ENCODE results near the gene PWWP2B.
A peak's percentile ranks its signal among the peaks of the same experiment; 100 is the strongest.
"Not testable (repeated sequence)": the region's sequence is repeated elsewhere in the genome, so short reads cannot be mapped to it uniquely, and the experiment has no call there.

PWWP2B gene

DNA sequence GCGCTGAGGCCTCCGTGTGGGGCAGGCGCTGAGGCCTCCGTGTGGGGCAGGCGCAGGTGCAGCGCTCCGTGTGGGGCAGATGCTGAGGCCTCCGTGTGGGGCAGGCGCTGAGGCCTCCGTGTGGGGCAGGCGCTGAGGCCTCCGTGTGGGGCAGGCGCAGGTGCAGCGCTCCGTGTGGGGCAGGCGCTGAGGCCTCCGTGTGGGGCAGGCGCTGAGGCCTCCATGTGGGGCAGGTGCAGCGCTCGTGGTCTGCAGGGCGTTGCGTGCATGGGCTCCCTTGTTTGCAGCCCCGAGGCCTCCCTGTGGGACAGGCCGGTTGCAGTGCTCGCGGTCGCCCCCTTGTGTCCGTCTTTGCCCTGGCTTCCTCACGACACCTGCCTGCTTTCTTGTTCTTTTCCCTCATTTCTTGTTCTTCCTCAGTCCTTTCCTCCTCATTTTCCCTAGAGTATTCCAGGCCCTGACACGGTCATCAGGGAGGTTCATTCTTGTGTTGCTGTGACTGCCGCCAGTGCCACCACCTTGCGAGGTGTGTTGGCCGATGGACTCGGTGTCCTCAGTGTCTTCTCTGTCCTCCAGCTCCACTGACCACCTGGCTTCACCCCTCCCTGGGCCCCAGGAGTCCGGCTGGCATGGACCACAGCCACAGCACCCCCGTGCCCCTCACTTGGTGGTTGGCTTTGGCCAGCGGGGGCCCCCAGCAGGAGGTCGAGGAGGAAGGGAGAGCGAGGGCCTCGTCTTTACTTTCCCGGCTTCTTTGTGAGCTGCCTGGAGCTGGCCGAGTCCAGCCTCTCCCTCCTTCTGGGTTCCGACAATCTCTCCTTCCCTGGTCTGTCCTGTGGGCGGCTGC, 44.3 kb upstream of the PWWP2B start:
- H3K9me3 ChIP-seq (ENCODE audit: control insufficient read depth, insufficient read depth, low read length); H3F3A ChIP-seq (ENCODE audit: control insufficient read depth, insufficient read depth); H3K4me2 ChIP-seq (ENCODE audit: low read length); H3K79me2 ChIP-seq (ENCODE audit: control insufficient read depth, low read length); H3K27me3 ChIP-seq (ENCODE audit: control insufficient read depth, low read length); H3K36me3 ChIP-seq (ENCODE audit: control insufficient read depth, low read length); H3K4me3 ChIP-seq (ENCODE audit: low read length); H3K9me2 ChIP-seq (replicated peaks; ENCODE audit: control insufficient read depth, low read length); H3K27ac ChIP-seq (ENCODE audit: low read depth, low read length); H3K4me1 ChIP-seq (ENCODE audit: control insufficient read depth, low read length); H4K20me1 ChIP-seq (ENCODE audit: control insufficient read depth, insufficient read depth, low read depth, low read length): not testable (repeated sequence)
- TF ChIP-seq, protein P1, sequence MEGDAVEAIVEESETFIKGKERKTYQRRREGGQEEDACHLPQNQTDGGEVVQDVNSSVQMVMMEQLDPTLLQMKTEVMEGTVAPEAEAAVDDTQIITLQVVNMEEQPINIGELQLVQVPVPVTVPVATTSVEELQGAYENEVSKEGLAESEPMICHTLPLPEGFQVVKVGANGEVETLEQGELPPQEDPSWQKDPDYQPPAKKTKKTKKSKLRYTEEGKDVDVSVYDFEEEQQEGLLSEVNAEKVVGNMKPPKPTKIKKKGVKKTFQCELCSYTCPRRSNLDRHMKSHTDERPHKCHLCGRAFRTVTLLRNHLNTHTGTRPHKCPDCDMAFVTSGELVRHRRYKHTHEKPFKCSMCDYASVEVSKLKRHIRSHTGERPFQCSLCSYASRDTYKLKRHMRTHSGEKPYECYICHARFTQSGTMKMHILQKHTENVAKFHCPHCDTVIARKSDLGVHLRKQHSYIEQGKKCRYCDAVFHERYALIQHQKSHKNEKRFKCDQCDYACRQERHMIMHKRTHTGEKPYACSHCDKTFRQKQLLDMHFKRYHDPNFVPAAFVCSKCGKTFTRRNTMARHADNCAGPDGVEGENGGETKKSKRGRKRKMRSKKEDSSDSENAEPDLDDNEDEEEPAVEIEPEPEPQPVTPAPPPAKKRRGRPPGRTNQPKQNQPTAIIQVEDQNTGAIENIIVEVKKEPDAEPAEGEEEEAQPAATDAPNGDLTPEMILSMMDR (IDR thresholded peaks at IDR 0.05; ENCODE audit: low read depth, low read length, poor library complexity, severe bottlenecking) = peak; percentile 72

DNA sequence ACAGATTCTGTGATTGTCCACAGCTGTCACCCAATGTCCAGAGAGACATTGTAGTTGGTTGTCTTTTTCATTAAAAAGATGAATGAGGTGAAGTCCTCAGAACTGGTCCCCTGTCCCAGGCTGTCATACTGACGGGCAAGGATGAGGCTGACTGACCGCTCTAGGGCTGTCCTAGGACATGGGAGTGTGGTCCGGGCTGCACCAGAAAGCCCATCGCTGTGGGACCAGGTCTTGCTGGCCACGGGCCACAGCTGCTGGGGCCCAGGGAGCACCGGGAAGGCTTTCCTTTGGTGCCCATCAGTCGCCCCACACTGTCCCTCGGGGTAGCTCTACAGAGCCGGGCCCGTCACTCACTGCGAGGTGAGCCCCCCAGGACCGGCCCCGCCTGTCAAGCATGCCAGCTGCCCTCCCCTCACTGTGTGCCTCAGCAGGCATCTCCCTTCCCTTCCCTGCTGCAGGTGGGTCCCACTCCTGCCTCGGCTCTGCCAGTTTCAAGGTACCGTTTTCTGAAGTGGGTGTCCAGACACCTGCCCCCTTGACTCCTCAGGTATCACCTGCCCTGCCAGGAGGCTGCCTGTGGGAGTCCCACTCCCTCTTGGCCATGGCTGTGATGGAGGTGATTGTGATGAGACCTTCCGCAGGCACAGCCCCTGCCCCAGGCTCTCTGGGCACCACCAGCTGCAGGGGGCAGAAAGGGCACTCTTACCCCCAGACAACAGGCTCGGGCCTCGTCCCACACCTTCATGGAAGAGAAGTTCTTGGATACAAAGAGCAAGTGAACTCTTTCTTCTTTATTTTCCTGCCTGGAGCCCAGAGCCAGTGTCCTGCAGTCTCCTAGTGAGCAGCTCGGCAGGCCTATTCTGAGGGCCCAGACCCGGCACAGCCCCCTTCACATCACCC, 43.3 kb upstream of the PWWP2B start:
- no peak overlapping the region for H3K4me3 ChIP-seq (ENCODE audit: low read length)
- no peaks in the 10 kb centered on the region for H3K79me2 ChIP-seq (ENCODE audit: control insufficient read depth, low read length)
- no peaks in the 10 kb centered on the region for H4K20me1 ChIP-seq (ENCODE audit: control insufficient read depth, insufficient read depth, low read depth, low read length)
- no peak overlapping the region for H3K27ac ChIP-seq (ENCODE audit: low read depth, low read length)
- H3K9me3 ChIP-seq (ENCODE audit: control insufficient read depth, insufficient read depth, low read length) = no peaks in the 10 kb centered on the region
- H3K27me3 ChIP-seq (ENCODE audit: control insufficient read depth, low read length) = no peaks in the 10 kb centered on the region
- TF ChIP-seq EZH2phosphoT487 (IDR thresholded peaks at IDR 0.05; ENCODE audit: borderline replicate concordance, low read length) = no peak
- no peaks in the 10 kb centered on the region for H3K36me3 ChIP-seq (ENCODE audit: control insufficient read depth, low read length)
- no peaks in the 10 kb centered on the region for H3K9me2 ChIP-seq (replicated peaks; ENCODE audit: control insufficient read depth, low read length)
- H3F3A ChIP-seq (ENCODE audit: control insufficient read depth, insufficient read depth) = no peaks in the 10 kb centered on the region
- no peaks in the 10 kb centered on the region for H3K4me1 ChIP-seq (ENCODE audit: control insufficient read depth, low read length)
- no peak overlapping the region for H3K4me2 ChIP-seq (ENCODE audit: low read length)

DNA sequence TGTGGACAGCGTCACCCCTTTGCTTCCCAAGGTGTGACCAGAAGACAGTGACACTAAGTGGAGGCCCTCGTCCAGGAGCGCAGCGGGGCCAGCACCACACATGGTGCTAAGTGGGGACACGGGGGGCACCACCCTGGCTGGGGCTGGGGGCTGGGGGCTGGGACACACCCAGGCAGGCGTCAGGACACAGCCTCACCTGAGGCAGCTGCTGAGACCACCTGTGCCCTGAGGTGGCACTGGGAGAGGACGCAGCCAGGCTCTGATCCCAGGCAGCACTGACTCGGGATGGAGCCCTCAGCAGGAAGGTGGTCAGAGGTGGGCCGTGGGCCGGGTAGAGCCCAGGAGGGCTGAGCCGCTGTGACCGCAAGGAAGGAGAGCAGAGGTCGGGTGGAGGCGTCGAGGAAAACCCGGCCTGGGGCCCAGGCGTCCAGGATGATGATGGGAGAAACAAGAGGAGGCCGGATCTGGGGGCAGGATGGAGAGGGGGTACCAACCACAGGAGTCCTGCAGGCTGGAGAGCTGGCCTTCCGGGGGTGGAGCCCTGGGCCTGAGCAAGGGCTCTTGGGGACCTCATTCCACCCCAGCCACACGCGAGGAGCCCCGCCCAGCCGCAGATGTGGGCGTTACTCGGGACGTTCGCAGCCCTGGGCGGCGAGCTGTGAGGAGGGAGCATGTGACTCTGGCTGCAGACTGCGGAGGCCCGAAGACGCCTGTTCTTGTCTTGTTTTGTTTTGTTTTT, 42.5 kb upstream of the PWWP2B start:
- no peak for TF ChIP-seq EZH2phosphoT487 (IDR thresholded peaks at IDR 0.05; ENCODE audit: borderline replicate concordance, low read length)
- TF ChIP-seq, protein P1 (IDR thresholded peaks at IDR 0.05; ENCODE audit: low read depth, low read length, poor library complexity, severe bottlenecking) = no peak
- Histone ChIP-seq H4K20me1 (ENCODE audit: control insufficient read depth, insufficient read depth, low read depth, low read length) (no peaks in the 10 kb centered on the region), H3K27me3 (ENCODE audit: control insufficient read depth, low read length) (no peaks in the 10 kb centered on the region), H3K79me2 (ENCODE audit: control insufficient read depth, low read length) (no peaks in the 10 kb centered on the region), H3F3A (ENCODE audit: control insufficient read depth, insufficient read depth) (no peaks in the 10 kb centered on the region), H3K27ac (ENCODE audit: low read depth, low read length) (no peak overlapping the region), H3K4me3 (ENCODE audit: low read length) (no peak overlapping the region), H3K4me2 (ENCODE audit: low read length) (no peak overlapping the region), H3K9me3 (ENCODE audit: control insufficient read depth, insufficient read depth, low read length) (no peaks in the 10 kb centered on the region), H3K36me3 (ENCODE audit: control insufficient read depth, low read length) (no peaks in the 10 kb centered on the region), H3K4me1 (ENCODE audit: control insufficient read depth, low read length) (no peaks in the 10 kb centered on the region), H3K9me2 (replicated peaks; ENCODE audit: control insufficient read depth, low read length) (no peaks in the 10 kb centered on the region)
